Central memory CD4-positive, alpha-beta T cell (primary cell): Measurements from ENCODE around the gene SLC40A1.
"Not testable (repeated sequence)": the region's sequence is repeated elsewhere in the genome, so short reads cannot be mapped to it uniquely, and the experiment has no call there.

Experiments used
- DNase-seq: peaks from one replicate; pipeline ENCODE4 v3.0.0; 2022
- total RNA-seq, 3 experiments: gene quantifications; one replicate each; lab custom pipeline; 2026; lab: John Stamatoyannopoulos, UW

The SLC40A1 gene
- 15.8 to 122 (median 39.2) reads per million in 3 experiments for total RNA-seq

DNA sequence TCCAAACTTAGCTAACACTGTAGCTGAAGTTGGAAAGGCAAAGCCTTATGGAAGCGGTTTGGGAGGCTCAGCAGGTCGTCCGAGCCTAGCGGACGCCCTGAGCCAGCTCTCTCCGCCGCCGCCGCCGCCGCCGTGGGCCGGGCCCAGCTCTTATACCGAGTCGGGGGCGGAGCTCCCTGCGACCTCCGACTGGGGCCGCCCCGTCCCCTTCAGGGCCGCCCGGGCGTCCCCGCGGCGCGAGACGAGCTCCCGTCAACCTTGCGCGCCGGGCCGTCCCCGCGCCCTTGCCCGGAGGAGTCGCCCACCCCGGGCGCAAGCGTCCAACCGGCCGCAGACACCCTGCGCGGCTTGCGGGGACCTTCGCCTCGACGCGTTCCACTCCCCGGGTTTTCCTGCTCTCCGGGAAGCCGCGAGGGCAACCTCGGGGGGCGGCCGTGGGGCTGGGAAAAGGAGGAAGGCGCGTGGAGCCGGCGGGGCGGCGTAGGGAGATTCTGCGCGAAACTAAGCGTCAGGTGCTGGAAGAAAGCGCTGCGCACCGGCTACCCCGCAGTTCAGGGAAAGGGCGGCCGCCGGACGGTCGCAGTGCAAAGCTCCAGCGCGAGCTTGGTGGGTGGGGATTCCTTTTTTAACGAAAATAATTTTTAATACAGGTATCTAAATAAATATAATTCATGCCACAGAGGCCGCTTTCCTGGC, at the start of gene SLC40A1:
TSS of gene SLC40A1 (minus strand) at position 129 of the 696 bp plus-strand sequence. CDS start 326 bp downstream, outside the sequence.
- peak; percentile 69 for DNase-seq

DNA sequence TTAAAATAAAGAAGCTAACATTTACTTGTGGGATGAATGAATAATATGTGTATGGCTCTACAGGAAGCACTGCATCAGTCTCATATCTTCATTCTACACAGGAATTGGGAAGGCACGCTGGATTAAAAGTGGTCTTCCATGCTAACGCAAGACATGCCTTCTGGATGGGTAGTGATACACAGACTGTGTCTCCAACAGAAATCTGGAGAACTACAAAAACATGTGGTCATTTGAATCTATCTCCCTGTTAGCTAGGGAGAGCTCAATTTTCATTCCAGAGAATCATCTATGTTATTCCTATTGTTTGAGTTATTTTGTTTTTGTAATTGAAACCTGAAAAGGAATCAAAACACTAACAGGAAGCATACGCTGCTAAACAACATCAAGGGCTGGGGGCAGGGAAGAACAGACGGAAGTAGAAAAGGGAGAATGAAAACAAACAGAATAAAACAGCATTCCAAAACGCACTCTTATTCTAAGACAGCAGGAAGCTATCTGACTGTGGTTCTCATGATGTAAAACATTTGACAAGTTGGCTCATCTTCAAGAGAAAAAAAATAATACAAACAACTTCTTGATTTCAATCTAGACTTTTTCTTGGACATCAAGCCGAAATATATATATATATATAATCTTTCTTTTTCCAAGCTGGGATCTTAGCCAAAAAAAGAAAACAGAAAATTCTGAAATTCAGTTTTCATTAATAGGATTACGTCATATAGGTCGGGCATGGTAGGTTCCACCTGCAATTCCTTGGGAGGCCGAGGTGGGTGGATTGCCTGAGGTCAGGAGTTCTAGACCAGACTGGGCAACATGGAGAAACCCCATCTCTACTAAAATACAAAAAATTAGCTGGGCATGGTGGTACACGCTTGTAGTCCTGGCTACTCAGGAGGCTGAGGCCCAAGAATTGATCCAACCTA, 49.2 kb upstream of the SLC40A1 start:
- no peak for DNase-seq

GRCh38 chr2:189628817-189629530, 48.4 kb upstream of the SLC40A1 start:
- no peak for DNase-seq

GRCh38 chr2:189627789-189628188, 47.2 kb upstream of the SLC40A1 start:
- DNase-seq: no peak

DNA sequence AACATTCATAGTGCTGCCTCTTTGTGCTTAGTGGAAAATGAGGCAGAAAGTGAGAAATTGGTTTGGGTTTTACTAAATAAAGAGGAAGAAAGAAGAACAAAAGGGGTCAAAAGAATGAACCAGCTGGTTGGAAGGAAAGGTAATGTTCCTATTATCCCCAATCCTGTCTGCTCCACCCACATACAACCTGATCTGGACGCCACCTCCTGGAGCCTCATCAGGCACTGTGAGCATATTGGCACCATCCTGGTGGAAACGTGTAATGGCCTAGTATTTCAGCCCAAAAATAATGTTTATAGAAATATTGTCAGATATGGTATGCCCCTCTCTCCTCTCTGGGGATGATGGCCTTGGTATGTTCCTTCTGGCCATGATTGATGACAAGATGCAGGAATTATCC, 45.0 kb upstream of the SLC40A1 start:
- DNase-seq: no peak

DNA sequence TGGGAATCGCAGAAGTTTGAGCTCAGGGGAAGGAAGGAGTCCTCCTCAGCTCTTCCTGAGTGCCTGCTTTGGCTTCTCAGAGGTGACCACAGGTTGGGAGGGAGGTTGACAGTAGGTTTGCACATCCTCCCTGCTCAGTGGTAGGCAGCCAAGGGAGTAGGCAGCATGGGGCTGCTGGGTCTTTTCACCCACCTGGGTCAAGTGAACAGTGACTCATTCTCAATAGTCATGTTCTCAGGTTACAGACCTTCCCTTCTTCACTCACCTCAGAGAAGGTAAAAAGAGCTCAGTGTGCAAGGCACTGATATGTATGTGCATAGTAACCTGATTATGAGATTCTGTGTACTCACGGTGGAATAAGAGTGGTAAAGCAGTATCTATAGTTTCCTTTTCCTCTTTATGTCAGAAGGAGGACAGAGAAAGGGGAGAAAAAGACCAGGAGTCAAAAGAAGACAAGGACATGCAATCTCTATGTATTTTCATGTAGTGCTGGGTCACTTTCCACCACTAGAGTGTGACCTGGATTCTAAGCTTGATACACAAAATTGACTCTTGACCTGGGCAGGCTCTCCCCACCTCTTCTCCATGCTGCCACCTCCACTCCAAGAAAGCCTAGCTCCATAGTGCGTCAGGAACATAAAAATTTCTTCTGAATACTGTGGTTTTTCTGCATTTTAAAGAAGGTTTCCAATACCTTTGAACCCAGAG, 44.2 kb upstream of the SLC40A1 start:
- DNase-seq: no peak

DNA sequence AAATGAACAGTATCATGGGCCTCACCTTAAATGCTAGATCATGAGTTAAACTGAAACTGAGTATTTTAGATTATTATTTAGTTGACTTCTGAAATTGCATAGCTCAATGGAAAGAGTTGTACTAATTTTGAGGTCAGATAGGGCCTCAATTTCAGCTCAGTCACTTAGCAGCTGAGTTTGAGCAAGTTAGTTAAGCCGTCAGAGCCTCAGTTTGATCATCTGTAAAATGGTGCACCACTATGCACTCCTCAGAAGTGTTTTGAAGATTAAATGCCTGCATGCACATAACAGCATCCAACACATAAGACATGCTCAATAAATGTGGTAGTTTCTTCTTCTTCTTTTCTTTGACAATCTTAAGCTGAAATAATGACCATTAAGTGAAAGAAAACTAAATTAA, 42.5 kb upstream of the SLC40A1 start:
- no peak for DNase-seq

- DNase-seq: no peak
Measured at GRCh38 chr2:189621781-189622180, 41.2 kb upstream of the SLC40A1 start.

GRCh38 chr2:189618197-189618596, 37.6 kb upstream of the SLC40A1 start:
- no peak for DNase-seq

GRCh38 chr2:189614585-189614984, 34.0 kb upstream of the SLC40A1 start:
- DNase-seq: no peak

- DNase-seq: no peak
Measured at GRCh38 chr2:189613650-189614420, 33.2 kb upstream of the SLC40A1 start.

DNA sequence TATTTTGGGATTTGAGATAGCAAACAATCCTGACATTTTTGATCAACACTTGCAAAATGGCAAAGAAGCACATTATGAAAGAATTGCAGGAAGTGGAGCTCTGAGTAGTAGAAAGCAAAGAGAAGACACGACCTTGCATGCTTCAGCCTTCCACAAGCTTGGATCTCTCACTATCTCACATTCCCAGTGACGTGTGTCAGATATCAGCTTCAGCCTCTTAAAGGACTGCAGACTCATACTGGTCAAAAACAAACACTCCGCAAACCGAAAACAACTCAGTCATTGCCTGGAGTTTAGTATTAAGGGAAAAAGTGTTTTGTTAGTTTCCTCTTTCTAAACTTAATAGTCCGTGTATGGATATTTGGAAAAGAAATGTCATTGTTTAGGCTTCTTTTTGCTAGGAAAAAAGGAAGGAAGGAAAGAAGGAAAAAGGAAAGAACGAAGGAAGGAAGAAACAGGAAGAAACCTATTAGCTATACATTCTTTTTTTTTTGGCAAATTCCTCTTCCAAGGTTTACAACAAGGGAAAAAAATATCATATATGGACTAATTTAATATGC, 32.6 kb upstream of the SLC40A1 start:
- no peak for DNase-seq

DNA sequence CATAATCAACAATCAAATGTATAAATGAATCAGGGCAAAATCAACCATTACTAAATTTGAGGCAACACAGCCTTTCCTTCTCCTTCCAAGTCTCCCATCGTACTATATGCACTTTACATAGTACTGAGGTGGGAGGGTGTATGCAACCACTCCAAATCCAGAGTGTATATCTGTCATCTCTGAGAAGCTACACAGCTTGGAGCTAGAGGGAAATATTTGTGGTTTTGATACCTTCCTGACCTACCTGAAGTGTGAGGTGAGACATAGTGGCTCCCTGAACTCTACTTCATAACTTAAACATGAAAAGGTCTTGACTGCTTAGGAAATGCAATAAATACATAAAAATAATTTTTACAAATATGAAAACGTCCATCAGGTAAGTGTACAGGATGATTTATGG, 30.1 kb upstream of the SLC40A1 start:
- no peak for DNase-seq

DNA sequence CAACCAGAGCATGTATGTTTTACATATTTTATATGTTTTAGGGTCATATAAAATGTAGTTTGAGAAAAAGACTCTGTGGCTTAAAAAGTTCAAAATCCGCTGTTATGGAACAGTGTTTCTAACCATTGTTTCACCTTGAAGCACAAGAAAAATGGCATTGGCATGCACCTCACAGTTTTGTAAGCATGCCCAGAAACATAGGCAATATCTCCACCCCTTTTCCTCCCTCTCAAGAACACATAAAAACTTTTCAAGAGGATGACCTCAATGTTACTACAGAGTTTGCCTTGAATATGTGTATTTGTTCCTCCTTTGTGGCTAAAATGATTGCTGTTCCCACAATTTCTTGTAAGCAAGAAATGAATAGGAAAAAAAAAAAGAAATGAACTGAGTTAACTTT, 29.3 kb upstream of the SLC40A1 start:
- no peak for DNase-seq

GRCh38 chr2:189609423-189609816, 28.8 kb upstream of the SLC40A1 start:
- no peak for DNase-seq

- no peak for DNase-seq
Measured at GRCh38 chr2:189608795-189609422, 28.3 kb upstream of the SLC40A1 start.

GRCh38 chr2:189608170-189608569, 27.6 kb upstream of the SLC40A1 start:
- DNase-seq: no peak

GRCh38 chr2:189602233-189602632, 21.6 kb upstream of the SLC40A1 start:
- no peak for DNase-seq

- not testable (repeated sequence) for DNase-seq
Measured at GRCh38 chr2:189601652-189602051, 21.1 kb upstream of the SLC40A1 start.

DNA sequence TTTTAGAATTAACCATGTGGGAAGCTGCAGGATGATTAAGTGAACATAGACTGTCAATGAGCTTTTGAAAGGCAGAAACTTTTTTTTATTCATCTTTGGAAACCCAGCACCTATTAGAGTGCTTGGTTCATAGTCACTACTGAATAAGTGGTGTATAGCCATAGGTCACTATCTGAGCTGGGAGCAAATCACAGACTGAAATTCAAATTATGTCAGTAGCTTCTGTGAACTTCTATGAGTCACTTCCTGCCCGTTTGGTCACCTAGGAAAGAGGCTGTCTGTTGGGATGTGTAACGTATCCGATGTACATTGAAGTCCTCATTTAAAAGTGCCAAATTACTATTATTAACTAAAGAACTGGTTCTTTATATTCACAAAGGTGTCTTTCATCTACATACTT, 20.5 kb upstream of the SLC40A1 start:
- DNase-seq: peak; percentile 9

- DNase-seq: no peak
Measured at GRCh38 chr2:189599245-189599644, 18.7 kb upstream of the SLC40A1 start.
